ENCODE data around the gene SETDB2.

SETDB2 gene

GRCh38 chr13:49443704-49444523, at the start of gene SETDB2, which contains the start of gene CAB39L:
Gene SETDB2 (plus strand): TSS chr13:49444274. CDS start chr13:49451894, 7,620 bp downstream.
Gene CAB39L (minus strand): TSS chr13:49444064. CDS start chr13:49382910, 61,154 bp downstream.
- peak; percentile 98 for DNase-seq (ENCODE audit: low read depth, low spot score)

- no peak for DNase-seq (ENCODE audit: low read depth, low spot score)
Measured at GRCh38 chr13:49395451-49395865, 48.6 kb upstream of the SETDB2 start.

GRCh38 chr13:49395878-49396380, 48.1 kb upstream of the SETDB2 start:
- DNase-seq (ENCODE audit: low read depth, low spot score): no peak

GRCh38 chr13:49399801-49400472, 44.1 kb upstream of the SETDB2 start:
- DNase-seq (ENCODE audit: low read depth, low spot score): no peak

GRCh38 chr13:49400755-49401659, 43.1 kb upstream of the SETDB2 start:
- no peak for DNase-seq (ENCODE audit: low read depth, low spot score)

GRCh38 chr13:49403996-49404702, 39.9 kb upstream of the SETDB2 start:
- no peak for DNase-seq (ENCODE audit: low read depth, low spot score)

GRCh38 chr13:49404703-49405020, 39.4 kb upstream of the SETDB2 start:
- DNase-seq (ENCODE audit: low read depth, low spot score): no peak

GRCh38 chr13:49407068-49407467, 37.0 kb upstream of the SETDB2 start:
- no peak for DNase-seq (ENCODE audit: low read depth, low spot score)

- no peak for DNase-seq (ENCODE audit: low read depth, low spot score)
Measured at GRCh38 chr13:49407936-49408335, 36.1 kb upstream of the SETDB2 start.

- no peak for DNase-seq (ENCODE audit: low read depth, low spot score)
Measured at GRCh38 chr13:49409008-49409407, 35.1 kb upstream of the SETDB2 start.

- no peak for DNase-seq (ENCODE audit: low read depth, low spot score)
Measured at GRCh38 chr13:49410006-49410405, 34.1 kb upstream of the SETDB2 start.

- DNase-seq (ENCODE audit: low read depth, low spot score): no peak
Measured at GRCh38 chr13:49410477-49410876, 33.6 kb upstream of the SETDB2 start.

- DNase-seq (ENCODE audit: low read depth, low spot score): no peak
Measured at GRCh38 chr13:49411353-49411752, 32.7 kb upstream of the SETDB2 start.

GRCh38 chr13:49412749-49413148, 31.3 kb upstream of the SETDB2 start:
- no peak for DNase-seq (ENCODE audit: low read depth, low spot score)

- no peak for DNase-seq (ENCODE audit: low read depth, low spot score)
Measured at GRCh38 chr13:49417161-49417560, 26.9 kb upstream of the SETDB2 start.

- DNase-seq (ENCODE audit: low read depth, low spot score): no peak
Measured at GRCh38 chr13:49418206-49418605, 25.9 kb upstream of the SETDB2 start.

GRCh38 chr13:49419276-49419675, 24.8 kb upstream of the SETDB2 start:
- no peak for DNase-seq (ENCODE audit: low read depth, low spot score)

GRCh38 chr13:49421391-49421790, 22.7 kb upstream of the SETDB2 start:
- DNase-seq (ENCODE audit: low read depth, low spot score): no peak

GRCh38 chr13:49424011-49424560, 20.0 kb upstream of the SETDB2 start:
- no peak for DNase-seq (ENCODE audit: low read depth, low spot score)

GRCh38 chr13:49428041-49428763, 15.9 kb upstream of the SETDB2 start:
- no peak for DNase-seq (ENCODE audit: low read depth, low spot score)

Data from activated naive CD8-positive, alpha-beta T cell treated with anti-CD3 and anti-CD28 coated beads, Interleukin-2, amount 50 U/mL, for 16 hours (primary cell).